Lower leg skin (tissue), 4 donors: ENCODE measurements around the gene EMILIN3. TPM values are rescaled to one million over a fixed set of nuclear protein-coding genes. Genes with fewer than 3 reads are reported as not detected.

Experiments used
- DNase-seq, 2 donors: peaks; one replicate each; pipeline ENCODE4 v3.0.0-alpha.2; 2019; ENCODE audit warnings: low spot score in 2 of 2
- H3K4me3 ChIP-seq: fragments of 200-600 bp; sonication (generic); 2 replicates; pipeline ENCODE4 v1.5.1; 2017; ENCODE audit warnings: mild to moderate bottlenecking, low read depth; ENCODE audit not compliant: poor library complexity, severe bottlenecking
- POLR2A ChIP-seq, 2 donors: fragments of 450-650 bp; IDR thresholded peaks; one replicate each; pipeline ENCODE4 v1.6.1; 2016 to 2017; ENCODE audit warnings: antibody characterized with exemption in 2 of 2, mild to moderate bottlenecking in 1 of 2, moderate library complexity in 1 of 2
- WGBS, 2 donors: methylation state at CpG; one replicate each; pipeline ENCODE4 v1.1.5; 2018; 5-methylcytosine and 5-hydroxymethylcytosine counted together
- intact Hi-C: fragments of 100-400 bp; cut with DNase I; formaldehyde crosslinking; loops from one replicate; pipeline ENCODE4 v1.15.0; 2023; ENCODE audit warnings: low total_unique reads
- total RNA-seq, 4 donors: library from RNA; depleted of rRNA; stranded (reverse); fragments of >200 nt; gene quantifications; one replicate each; pipeline ENCODE4 v1.1.0, GENCODE V29; 2016
- TF ChIP-seq, protein P1 (sequence below), 3 donors: fragments of 450-650 bp; IDR thresholded peaks; one replicate each; pipeline ENCODE4 v1.5.1; 2016; ENCODE audit warnings: antibody characterized with exemption in 3 of 3, mild to moderate bottlenecking in 3 of 3, moderate library complexity in 2 of 3

Gene EMILIN3
- total RNA-seq, 4 donors from 2014 or later = 1.0 to 7.8 (median 5.0) TPM

DNA sequence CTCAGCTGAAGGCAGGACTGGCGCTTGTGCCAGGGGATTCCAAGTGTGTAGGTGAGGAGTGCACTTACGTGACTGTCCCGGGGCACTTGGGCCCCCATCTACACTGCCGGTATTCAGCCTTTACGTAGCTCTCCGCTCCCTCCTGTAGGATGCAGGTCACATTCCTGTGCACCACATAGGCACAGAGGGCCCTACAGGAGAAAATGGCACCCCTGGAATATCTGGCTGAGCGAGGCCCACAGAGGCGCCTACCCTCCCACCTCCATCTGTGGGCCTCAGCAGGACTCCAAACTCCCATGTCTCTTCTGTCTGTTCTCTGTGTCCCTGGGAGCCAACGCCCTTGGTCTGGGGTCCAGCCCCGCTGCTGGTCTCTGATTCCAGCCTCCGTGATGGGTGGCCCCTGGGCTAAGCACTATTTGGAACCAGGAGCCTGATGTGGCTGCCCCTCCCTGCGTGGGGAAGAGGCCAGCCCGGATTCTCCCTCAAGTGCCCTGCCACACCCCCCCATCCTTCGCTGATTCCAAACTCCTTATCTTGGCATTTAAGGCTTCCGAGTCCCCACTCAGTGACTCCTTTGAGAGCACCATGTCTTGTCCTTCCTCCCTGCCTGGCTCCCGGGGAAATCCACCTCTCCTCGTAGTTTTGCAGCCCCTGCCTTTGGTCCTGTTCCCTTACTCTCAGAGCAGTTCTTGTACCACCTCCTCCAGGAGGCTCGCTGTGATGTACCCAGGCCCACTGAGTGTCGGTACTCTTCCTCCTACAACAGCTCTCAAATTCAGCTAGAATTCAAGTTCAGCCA is 1.5 kb downstream of the EMILIN3 start:
- WGBS, 2 donors = 78 to 82% methylated on average over 19 of the region's 19 CpGs
- H3K4me3 ChIP-seq = no peak overlapping the region
- DNase-seq = no peak
- intact Hi-C loops = no loop called here
- no peak for TF ChIP-seq POLR2A (IDR thresholded peaks at IDR 0.05)
- TF ChIP-seq, protein P1, sequence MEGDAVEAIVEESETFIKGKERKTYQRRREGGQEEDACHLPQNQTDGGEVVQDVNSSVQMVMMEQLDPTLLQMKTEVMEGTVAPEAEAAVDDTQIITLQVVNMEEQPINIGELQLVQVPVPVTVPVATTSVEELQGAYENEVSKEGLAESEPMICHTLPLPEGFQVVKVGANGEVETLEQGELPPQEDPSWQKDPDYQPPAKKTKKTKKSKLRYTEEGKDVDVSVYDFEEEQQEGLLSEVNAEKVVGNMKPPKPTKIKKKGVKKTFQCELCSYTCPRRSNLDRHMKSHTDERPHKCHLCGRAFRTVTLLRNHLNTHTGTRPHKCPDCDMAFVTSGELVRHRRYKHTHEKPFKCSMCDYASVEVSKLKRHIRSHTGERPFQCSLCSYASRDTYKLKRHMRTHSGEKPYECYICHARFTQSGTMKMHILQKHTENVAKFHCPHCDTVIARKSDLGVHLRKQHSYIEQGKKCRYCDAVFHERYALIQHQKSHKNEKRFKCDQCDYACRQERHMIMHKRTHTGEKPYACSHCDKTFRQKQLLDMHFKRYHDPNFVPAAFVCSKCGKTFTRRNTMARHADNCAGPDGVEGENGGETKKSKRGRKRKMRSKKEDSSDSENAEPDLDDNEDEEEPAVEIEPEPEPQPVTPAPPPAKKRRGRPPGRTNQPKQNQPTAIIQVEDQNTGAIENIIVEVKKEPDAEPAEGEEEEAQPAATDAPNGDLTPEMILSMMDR (IDR thresholded peaks at IDR 0.05) = no peak

DNA sequence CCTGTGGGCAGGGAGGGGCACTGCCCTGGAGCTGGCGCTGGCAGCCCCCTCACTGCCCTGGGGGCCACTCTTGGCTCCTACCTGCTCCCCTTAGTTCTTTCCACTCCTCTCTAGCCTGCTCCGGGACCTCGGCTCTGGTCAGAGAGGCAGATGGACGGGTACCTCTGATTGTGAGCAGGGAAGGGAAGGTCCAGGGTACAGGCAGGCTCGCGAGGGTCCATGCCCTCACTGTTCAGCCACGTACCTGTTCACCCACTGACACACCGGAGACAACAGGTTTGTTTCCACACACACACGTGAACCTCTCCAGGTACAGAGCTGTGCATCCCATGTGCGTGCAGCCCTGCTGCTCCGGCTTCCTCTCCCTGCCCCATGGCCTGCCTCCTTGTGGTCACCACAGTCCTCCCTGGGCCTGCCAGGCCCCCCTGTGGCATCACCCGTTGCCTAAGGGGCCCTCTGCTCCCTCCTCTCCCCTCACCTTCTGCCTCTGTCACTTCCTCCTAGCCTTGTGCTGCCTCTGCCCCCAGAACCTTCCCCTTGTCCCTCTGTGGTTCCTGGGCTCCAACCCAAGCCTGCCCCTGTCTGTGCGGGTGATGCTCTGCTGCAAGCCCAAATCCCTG is 2.3 kb downstream of the EMILIN3 start:
- WGBS, 2 donors = 84 to 91% methylated on average over 13 of the region's 13 CpGs
- no peak for DNase-seq
- intact Hi-C loops = no loop called here
- H3K4me3 ChIP-seq = no peak overlapping the region
- TF ChIP-seq, protein P1 (IDR thresholded peaks at IDR 0.05) = no peak
- no peak for TF ChIP-seq POLR2A (IDR thresholded peaks at IDR 0.05)

DNA sequence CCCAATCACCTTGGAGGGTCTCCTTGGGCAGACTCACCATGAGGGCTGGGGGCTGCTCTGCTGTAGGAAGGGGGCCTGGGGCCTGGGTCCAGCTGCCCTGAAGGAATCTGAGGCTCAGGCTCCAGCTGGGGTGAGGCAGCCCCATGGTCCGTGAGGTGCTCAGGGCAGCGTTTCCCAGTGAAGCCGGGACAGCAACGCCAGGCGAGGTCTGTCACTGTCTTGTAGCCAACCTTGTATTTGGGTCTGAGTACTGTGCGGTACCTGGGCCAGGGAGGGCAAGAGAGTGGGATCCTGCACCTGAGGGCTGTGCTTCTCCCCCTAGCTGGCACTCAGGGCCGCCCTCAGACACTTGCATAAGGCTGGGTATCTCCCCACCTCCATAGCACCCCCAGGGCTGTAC is 3.0 kb downstream of the EMILIN3 start:
- no peak overlapping the region for H3K4me3 ChIP-seq
- TF ChIP-seq, protein P1 (IDR thresholded peaks at IDR 0.05) = no peak
- no peak for TF ChIP-seq POLR2A (IDR thresholded peaks at IDR 0.05)
- intact Hi-C loops = no loop called here
- DNase-seq = no peak
- WGBS, 2 donors = 91 to 95% methylated on average over 3 to 7 of the region's 7 CpGs

DNA sequence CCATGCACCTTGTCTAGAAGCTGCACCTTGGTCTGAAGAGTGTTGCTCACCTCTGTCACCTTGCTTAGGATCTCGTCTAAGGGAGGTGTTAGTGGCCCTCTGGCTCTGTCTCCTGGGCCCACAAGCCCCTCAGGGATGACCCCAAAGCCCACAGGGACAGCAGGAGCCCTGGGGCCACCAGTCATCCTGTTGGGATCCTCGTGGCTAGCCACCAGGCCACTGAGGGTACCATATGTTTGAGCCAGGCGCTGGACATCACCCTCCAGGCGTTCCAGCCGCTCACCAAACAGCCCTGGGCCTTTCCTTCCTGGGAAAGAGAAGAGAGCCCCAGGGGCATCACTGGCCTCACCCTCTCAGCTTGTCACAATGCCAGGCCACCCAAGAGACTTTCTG is 3.9 kb downstream of the EMILIN3 start:
- intact Hi-C loops = no loop called here
- H3K4me3 ChIP-seq = no peak overlapping the region
- TF ChIP-seq, protein P1 (IDR thresholded peaks at IDR 0.05) = no peak
- DNase-seq = no peak
- 78 to 83% methylated on average over 4 to 5 of the region's 5 CpGs for whole genome bisulfite sequencing, 2 donors

DNA sequence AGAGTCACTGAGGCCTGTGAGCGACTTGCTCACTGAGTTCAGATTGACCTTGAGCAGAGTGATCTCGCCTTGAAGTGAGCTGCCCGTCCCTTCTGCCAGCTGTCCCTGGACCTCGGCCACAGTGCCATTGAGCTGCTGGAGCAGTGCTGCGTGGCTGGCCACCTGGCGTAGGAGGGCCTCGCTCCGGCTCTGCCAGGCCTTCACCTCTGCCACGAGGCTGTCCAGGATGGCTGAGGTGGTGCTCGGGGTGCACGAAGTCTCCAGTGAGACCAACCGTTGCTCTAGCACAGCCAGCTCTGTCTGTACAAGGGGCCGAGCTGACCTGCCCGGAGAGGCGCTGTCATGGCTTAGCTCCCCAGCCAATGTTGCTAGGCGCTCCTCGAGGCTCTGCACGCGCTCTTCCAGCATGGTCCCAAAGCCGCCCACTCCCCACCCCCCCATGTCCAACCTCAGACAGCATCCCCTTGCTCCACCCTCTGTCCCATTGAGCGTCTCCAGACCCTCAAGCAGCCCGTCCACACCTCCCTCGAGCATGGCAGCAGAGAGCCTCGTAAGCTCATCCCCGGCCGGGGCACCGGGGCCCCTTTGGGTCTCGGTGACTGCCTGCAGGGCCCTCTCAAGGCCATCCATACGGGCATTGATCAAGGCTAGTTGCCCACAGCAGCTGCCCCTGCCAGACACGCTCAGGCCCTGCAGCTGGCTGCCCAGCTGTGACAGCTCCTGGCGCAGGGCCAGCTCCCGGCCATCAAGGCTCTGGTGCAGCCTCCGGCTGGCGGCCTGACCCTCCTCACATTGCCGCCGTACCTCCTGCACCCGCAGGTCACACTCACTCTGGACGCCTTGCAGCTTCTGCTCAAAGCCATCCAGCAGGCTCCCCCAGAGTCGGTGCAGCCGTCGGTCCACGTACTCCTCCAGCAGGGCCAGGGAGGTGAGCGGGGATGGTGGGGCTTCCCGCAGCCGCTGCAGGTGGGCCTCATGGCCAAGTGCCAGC is 4.6 kb downstream of the EMILIN3 start:
- DNase-seq = no peak
- no peak for TF ChIP-seq POLR2A (IDR thresholded peaks at IDR 0.05)
- TF ChIP-seq, protein P1 (IDR thresholded peaks at IDR 0.05) = no peak

More for the DNA sequence above, 4.6 kb downstream of the EMILIN3 start:
- intact Hi-C loops = no loop called here
- WGBS, 2 donors = 85 to 87% methylated on average over 39 to 43 of the region's 45 CpGs
- no peak overlapping the region for H3K4me3 ChIP-seq
